HG03025 (cell line): ENCODE measurements around the gene PPP2R2B.

Experiments
- ATAC-seq: cut with Tn5 transposase; IDR thresholded peaks from one replicate; pipeline ENCODE4 v1.9.1; 2021; ENCODE audit warnings: mild to moderate bottlenecking, moderate library complexity; ENCODE audit not compliant: unreplicated experiment, low FRiP score

Gene PPP2R2B

DNA sequence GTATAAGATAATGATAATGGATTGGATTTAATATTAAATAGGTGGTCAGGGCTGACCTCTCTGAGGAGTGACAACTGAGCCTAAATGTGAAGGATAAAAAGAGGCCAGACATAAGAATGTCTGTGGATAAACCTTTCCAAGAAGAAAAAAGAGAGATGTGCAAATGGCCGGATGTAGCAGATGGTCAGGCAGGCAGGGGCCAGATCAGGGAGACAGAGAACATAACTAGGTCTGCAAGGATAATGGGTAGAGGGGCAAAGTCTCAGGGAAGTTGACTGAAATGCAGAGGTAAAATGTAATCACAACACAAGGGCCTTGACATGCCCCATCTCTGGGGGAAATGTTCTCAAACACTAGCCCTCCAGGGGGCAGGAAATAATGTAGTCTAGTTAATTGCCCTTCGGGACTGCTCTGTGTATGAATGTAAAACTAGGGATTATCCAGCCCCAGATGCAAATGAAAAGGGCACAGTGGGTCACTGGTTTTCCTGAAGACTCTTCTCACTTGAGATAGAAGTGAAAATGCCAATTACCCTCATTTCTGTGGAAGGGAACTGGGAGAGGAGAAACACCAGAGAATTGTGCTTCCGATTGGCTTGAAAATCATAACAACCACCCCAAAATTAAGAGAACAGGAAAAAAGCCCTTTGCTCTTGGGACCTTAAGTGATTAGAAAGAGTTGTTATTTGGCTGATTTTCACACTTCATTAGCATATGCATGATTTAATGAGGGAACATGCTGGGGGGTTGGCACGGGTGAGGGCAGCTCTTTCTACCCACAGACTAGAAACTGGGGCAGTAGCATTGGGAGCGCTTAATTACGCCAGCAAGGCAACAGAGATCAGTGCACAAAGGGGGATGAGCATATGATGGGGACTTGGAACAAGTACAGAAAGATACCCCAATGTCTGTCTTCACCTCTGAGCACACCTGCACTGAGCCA, 88.6 kb downstream of the PPP2R2B start:
- ATAC-seq = no peak

DNA sequence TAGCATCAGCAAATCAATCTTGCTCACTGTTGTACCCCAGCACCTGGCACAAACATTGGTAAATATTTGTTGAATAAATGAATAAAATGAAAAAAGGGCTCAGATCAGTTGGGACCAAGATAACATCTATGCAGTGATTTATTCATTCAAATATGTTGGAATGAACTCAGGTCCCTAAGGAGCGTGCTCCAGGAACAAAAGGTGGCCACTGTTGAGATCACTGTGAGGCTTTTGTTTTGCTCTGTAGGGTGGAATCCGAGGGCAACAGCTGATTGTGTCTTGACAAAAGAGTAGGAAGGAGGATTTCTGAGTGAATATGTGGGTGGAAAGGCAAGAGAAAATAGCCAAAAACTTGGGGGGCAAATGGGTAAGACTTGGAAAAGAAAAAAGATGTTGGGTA, 89.7 kb downstream of the PPP2R2B start:
- ATAC-seq = no peak

DNA sequence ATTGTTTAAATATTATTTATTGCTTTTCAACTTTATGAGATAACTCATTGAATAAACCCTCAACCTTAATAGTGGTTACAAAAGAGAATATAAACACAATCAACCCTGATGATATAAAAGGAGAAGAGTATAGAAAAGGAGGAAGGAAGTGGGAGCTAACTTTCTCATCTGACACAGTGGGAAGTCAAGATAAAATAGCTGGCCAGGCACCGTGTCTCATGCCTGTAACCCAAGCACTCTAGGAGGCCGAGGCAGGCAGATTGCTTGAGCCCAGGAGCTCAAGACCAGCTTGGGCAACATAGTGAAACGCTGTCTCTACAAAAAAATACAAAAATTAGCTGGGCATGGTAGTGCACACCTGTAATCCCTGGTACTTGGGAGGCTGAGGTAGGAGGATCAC, 93.5 kb downstream of the PPP2R2B start:
- ATAC-seq = no peak

DNA sequence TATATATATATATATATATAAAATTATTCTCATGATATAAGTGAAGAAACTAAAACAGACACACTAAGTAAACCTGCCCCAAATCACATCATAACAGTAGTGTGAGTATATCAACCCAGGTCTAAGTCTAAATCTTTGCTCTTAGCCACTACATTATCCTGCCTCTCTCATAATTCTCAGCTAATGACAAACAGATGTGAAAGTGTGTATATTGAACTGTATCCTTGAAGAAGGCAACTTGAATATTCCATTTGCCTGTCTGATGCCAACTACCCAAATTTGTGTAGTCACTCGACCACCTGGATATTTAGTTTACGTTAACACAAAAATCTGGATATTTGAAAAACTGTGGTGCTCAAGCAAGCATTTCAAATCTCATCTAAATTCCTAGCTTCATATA, 97.4 kb downstream of the PPP2R2B start:
- no peak for ATAC-seq

DNA sequence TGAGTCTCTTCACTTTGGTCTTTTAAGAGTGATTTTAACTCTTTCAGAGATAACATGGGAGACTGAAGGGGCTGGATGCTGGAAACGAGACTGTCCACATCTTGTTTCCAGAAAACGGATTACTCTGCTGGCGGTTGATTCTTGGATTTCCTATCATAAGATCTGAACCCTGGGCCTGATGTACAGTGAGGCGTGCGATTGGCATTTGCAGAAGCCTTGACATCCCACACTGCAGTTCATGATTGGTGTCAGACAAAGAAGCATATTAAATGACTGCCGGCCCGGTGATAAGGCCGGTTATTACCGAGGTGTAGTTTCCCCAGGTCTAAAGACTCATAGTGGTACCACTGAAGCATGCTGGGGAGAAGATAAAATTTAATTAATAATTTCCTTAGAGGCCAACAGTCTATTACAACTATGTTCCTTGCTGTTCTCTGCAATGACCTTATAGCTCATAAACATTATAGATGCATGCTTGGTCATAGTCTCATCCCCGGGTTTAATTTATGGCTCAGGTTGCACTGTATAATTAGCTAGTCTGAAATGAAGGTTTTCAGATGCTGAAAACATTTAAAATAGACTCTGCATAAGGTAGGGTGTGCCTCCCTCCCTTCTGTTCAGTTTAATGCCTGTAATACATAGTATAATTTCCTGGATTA, 99.2 kb downstream of the PPP2R2B start:
- no peak for ATAC-seq

DNA sequence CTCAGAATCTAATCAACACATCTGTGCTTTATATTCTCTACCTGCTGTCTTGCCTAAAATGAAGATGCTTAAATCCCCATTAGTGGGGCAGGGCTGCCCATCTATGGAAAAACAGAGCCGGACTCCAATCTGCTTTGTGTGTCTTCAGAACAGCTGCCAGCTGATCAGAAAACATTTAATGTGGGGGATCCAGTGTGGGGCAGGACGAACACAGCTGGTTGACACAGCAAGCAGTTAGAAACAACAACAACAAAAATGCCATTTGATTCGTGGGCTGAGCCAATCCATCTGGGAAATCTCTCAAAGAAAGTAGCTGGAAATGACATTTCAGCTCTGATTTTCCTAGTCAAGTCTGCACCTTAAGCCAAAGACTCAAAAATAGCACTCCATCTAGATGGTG, 99.8 kb downstream of the PPP2R2B start:
- ATAC-seq = no peak

DNA sequence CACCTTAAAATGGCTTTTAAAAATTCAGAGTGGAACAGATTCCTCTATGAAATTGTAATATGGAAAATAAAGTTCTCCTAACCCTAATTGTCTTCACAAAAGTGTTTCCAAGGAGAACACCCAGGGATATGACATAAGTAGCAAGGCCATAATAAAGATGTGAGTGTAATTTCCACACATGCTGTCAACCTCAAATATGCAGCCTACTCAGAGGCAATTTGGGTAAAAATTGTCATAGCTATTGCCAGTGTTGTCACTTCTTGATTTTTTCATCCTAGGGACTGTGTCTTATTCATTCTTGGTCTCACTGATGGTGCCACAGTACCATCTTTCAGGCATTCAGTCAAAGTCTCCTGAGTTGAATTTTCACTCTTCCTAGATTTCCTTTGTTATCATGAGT, 100.3 kb downstream of the PPP2R2B start:
- no peak for ATAC-seq

DNA sequence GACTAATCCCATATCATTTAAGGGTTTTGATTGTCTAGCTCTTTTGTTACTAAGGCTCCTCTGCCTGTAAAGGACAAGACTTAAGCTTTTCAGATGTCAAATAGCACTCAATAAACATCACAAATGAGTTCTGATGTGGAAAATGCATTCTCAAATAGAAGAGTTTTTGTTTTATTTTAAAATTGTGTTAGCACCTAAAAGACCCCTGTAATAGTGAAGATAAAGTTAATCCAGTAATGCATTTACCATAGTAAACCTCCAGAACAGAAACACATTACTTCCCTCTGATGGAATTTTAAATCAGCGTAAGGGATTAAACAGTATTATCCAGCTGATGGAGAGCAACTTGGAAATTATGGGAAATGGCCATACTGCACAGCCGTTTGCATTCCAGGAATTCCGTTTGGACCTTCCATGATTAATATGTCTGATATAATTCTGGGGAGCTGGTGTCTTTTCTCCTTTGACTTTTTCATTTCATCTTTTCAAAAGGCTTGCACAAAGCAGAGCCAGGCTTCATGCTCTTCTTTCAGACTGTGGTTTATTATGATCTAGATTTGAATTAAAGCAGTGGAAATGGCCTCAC, 105.6 kb downstream of the PPP2R2B start:
- no peak for ATAC-seq

DNA sequence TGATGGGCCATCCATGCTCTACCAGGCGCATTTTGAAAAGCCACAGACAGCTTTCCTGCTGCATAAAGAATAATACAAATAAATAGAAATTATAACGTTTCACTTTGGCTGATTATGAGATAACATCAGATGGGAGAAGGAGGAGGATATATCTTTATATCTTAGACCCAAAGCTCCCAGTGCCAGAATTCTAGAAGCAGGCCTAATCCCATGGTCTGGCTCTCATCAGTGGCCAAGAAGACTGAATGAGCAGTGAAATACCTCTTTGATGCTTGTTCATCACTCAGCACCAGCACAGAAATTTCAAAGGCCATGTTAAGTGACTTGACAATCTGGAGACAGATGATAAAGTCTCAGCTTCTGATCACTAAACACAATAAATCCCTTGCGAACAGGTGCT, 107.6 kb downstream of the PPP2R2B start:
- ATAC-seq = no peak

DNA sequence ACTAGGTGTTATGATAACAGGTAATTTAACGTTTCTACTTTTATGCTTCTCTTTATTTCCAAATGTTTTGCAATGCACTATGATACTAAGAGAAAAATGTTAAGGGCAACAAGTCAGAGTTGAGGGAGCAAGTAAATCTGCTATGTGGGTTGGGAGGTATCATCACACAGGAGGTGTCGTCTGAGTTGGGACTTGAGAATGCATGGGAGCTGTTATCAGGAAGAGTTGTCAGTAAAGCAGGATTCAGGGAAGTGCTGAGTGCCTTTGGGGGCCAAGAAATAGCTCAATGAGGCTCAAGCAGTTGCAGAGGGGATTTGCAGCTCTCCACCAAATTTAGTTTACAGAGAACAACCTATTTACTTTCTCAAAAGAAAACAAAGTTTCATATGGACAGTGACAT, 108.0 kb downstream of the PPP2R2B start:
- no peak for ATAC-seq

DNA sequence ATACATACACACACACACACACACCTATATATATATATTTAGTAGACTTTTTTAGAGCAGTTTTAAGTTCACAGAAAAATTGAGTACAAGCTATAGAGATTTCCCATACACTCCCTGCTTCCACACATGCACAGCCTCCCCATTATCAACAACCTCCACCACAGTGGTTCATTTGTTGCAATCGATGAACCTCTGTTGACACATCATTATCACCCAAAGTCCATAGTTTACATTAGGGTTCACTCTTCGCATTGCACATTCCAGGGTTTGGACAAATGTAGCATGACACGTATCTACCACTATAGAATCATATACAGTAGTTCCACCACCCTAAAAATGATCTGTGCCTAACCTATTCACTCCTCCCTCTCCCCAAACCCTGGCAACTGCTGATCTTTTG, 111.0 kb downstream of the PPP2R2B start:
- ATAC-seq = no peak

DNA sequence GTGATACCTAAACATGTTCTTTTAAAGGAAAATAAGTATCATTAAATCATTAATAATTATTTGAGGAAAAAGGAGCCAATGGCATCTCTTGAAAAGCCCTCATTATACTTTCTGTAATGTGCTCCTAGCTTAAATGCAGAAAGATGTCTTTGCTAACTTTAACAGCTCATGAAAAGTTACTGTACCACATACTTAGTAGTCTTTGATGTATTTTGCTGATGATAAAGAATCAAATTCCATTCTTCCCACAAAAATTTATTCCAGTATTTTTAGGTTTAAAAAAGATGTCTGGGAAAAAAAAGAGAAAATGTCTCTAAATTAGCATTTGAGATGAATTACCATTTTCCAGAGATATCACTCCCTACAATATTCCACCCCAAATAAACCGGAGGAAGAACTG, 112.5 kb downstream of the PPP2R2B start:
- ATAC-seq = no peak

DNA sequence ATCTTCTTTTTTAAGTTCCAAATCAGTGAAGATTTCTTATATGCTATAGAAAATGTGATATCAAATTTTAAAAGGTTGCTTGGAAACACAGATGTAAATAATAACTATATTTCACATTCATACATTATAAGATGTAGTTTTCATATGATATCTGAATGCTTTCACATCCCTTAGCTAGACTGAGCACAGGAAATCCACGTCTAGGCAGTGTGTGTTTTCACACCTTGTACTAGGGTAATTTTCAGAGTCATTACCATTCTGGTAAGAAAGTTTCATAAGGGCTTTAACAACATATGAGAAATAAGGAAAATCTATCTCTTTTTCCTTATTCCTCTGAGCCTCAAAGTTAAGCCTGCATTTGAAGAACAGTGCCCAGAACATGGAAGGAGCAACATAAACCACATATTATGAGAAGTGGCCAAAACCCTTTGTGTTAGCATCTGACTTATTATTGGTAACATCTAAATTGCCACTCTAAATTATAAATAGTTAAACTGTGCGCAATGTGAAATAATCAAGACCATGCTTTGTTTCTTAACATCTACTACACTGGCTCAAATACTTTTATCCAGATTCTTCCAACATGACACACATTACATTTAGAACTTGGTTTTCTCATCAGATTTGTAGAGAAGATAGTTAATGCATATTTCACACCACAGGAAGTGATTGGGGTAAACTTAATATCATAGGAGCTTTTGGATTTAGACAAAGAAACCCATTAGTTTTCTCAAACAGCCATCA, 113.3 kb downstream of the PPP2R2B start:
- no peak for ATAC-seq

DNA sequence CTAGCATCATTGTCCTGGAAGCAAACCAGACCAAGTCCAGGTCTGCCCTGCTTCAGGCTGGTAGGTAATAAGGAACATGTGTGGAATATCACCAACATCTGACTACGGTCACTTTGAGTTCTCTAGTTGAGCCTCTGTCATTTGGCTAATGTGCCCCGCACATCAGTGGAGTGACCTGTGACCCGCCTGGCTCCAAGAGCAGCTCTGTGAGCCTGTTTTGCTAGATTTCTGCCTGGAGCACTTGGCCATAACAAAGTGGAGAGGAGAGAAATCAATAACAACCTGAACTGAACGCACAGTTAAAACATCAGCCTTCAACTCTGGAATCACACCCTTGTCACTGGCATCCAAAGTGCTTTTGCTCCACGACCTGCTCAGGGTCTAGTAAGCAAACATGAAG, 115.7 kb downstream of the PPP2R2B start:
- ATAC-seq = no peak

DNA sequence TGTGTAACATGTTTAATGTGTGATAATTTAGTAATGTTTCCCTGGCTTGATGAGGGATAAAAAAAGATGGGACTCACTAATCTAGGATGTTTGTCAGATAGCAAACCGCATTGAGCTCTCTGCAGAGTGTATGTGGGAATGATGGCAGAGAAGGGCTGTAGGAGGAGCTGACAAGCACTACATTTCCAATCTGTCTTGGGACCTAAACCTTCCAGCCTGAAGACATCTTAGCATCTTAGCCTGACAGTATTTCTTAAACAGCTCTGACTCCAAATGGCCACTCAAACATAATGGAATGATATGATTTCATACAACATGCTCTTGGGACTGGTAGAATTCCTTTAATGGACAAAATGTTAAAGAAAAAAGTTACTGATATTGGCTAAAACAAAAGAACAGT, 116.7 kb downstream of the PPP2R2B start:
- no peak for ATAC-seq

DNA sequence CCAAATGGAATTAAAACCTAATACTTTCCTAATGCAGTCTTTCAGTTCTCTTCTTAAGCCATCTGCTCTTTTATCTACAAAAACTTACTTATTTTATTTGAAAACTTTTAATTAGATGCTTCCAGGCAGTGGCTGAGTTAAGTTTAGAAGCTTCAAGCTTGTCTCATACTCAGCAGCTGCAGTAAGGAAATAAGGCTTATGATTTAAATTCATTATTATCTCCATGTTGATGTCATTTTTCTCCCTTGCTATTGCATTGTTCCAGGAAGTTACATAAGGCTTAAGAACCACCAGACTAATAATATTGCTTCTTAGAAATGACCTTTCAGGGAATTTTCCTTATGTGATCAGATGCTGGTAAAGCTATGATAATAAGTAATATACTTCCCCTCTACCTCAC, 119.6 kb downstream of the PPP2R2B start:
- no peak for ATAC-seq

DNA sequence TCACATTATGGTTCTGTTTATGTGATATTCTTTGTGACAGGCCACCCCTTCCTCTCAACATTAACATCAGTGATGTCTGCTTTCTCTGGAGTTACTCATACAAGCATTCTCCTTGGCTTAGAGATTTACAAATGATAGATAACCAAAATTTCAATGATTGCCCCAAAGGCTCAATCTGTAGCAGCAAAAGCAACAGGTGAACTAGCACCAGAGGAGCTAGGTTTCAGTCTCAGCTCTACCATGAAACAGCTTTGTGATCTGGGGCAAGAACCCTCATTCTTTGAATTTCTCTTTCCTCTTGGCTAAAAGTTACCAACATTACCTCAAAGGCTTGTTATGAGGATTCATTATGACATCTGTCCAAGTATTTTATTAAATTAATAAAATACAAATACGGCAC, 120.5 kb downstream of the PPP2R2B start:
- no peak for ATAC-seq

DNA sequence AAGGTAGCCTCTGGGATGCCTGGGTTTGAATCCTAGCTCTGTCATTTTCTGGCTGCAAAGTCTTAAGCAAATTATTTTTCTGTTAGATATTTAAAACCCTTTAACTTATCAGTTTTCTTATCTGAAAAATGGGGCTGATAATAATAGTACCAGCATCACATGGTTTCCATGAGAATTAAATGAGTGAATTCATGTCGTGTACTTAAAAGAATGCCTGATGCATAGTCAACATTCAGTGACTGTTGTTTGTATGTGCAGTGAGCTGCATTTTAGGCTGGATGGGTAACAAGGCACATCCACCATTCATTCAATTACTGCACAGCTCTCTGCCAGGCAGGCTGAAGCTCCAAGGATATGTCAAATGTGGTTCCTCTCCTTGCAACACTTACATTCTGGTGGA, 122.0 kb downstream of the PPP2R2B start:
- no peak for ATAC-seq

DNA sequence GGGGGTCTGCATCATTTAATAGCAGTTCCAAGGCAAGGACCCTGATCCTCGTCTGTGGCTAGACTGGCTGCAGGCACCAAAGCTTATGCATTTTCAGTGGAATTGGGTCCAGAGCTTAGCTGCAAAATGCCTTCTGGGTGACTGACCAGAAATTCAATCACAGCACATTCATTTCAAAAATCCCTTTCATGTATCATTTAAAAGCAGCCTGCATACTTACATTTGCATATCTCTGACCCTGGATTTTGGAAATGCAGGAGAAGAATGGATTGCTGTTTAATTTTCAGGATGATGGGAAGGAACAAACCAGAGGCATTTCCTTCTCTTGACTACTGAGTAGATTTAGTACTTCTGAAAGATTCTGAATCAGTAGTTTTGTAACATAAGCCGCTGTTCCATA, 122.8 kb downstream of the PPP2R2B start:
- no peak for ATAC-seq

DNA sequence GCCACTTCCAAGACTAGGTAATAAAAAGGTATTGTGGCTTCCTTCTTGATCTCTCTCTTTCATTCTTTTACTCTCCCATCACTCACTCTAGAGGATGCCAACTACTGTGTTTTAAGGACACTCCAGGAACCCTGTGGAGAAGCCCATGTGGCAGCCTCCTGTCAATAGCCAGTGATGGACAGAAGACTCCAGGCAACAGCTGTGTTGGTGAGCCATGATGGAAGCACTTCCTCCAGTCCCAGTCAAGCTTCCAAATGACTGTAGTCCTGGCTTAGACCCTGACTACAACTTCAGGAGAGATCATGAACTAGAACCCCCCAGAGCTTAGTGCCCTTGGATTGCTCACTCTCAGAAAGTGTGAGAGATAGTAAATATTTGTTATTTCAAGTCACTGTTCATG, 123.9 kb downstream of the PPP2R2B start:
- no peak for ATAC-seq

DNA sequence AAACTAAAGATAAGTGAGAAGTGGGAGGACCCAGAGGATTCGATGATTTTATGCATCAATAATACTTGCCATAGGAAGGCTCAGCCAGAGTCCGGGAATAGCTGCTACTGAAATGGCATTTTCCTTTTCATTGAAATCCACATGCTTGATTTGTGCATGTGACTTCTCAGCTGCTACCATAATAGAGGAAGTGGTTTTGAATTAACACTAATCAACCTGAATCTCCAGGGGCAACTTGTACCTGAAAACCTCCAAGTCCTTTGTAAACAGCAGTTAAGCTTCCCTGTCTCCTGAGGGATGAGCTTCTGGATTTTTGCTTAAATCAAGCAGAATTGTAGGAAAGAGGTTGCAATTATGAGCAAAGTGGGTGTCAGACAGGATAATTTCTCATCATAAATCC, 124.9 kb downstream of the PPP2R2B start:
- ATAC-seq = no peak
